ENCODE data around the gene NOSTRIN.

- TF ChIP-seq POLR2A (IDR thresholded peaks at IDR 0.05) (no peak), EP300 (IDR thresholded peaks at IDR 0.05) (no peak), CTCF (IDR thresholded peaks at IDR 0.05) (no peak)
These were observed 21.8 kb upstream of the NOSTRIN start for GRCh38 chr2:168780669-168781071.

Measured in gastroesophageal sphincter (tissue), 3 donors.